ENCODE results near the gene ARID2. TPM values are rescaled to one million over a fixed set of nuclear protein-coding genes. Genes with fewer than 3 reads are reported as not detected.

The ARID2 gene
- total RNA-seq, 1 donor from 2014 or later, result 49.7 TPM

- H3K27ac Mint-ChIP-seq, result no peak overlapping the region
These were observed 55.8 kb downstream of the ARID2 start for GRCh38 chr12:45785315-45785714.

GRCh38 chr12:45789025-45789424 lies 59.5 kb downstream of the ARID2 start:
- no peak overlapping the region for H3K27ac Mint-ChIP-seq
- H3K9me3 Mint-ChIP-seq, result no peaks in the 10 kb centered on the region
- H3K36me3 Mint-ChIP-seq, result no peaks in the 10 kb centered on the region
- H3K27me3 Mint-ChIP-seq, result no peaks in the 10 kb centered on the region
- TF ChIP-seq CTCF (conservative IDR thresholded peaks at IDR 0.05), result no peak
- DNase-seq (ENCODE audit: extremely low spot score, unreplicated experiment), result no peak
- no peaks in the 10 kb centered on the region for H3K4me1 Mint-ChIP-seq (ENCODE audit: unreplicated experiment)
- no peak overlapping the region for H3K4me3 Mint-ChIP-seq

More at GRCh38 chr12:45785315-45785714, 55.8 kb downstream of the ARID2 start:
- no peak overlapping the region for H3K4me3 Mint-ChIP-seq
- H3K4me1 Mint-ChIP-seq (ENCODE audit: unreplicated experiment), result no peaks in the 10 kb centered on the region
- no peak for TF ChIP-seq CTCF (conservative IDR thresholded peaks at IDR 0.05)
- no peaks in the 10 kb centered on the region for H3K27me3 Mint-ChIP-seq
- no peaks in the 10 kb centered on the region for H3K9me3 Mint-ChIP-seq
- no peaks in the 10 kb centered on the region for H3K36me3 Mint-ChIP-seq
- DNase-seq (ENCODE audit: extremely low spot score, unreplicated experiment), result no peak

GRCh38 chr12:45794422-45794821 lies 64.9 kb downstream of the ARID2 start:
- DNase-seq (ENCODE audit: extremely low spot score, unreplicated experiment), result no peak
- H3K27ac Mint-ChIP-seq, result no peak overlapping the region

GRCh38 chr12:45801625-45802024 lies 72.1 kb downstream of the ARID2 start:
- Mint-ChIP-seq H3K27ac (no peak overlapping the region), H3K4me3 (no peak overlapping the region)
- TF ChIP-seq CTCF (conservative IDR thresholded peaks at IDR 0.05), result no peak

More at GRCh38 chr12:45794422-45794821, 64.9 kb downstream of the ARID2 start:
- TF ChIP-seq CTCF (conservative IDR thresholded peaks at IDR 0.05), result no peak
- Mint-ChIP-seq H3K27me3 (no peaks in the 10 kb centered on the region), H3K36me3 (peaks cover 10% of the 10 kb centered on the region), H3K4me1 (ENCODE audit: unreplicated experiment) (no peaks in the 10 kb centered on the region), H3K4me3 (no peak overlapping the region), H3K9me3 (no peaks in the 10 kb centered on the region)

DNA sequence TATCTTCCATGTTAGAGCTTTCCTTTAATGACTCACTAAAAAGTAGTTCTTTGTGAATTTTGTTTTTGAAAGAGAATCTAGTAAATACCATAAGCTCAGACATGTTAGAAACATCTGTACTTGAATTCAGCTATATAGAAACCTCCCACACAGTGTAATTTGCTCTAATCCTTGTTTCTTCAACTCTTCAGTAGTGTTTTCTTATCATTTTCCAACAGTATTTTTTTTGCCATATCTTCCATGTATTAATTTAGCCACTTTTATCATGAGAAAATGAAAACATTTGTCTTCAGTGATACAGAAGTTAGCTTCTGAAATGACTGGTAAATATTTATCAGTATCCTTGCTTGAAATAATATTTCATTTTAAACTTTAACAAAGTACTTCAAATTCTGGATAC lies 73.6 kb downstream of the ARID2 start:
- no peak for TF ChIP-seq CTCF (conservative IDR thresholded peaks at IDR 0.05)
- Mint-ChIP-seq H3K9me3 (no peaks in the 10 kb centered on the region), H3K27me3 (no peaks in the 10 kb centered on the region), H3K36me3 (peaks cover 23% of the 10 kb centered on the region), H3K4me3 (no peak overlapping the region), H3K27ac (no peak overlapping the region), H3K4me1 (ENCODE audit: unreplicated experiment) (no peaks in the 10 kb centered on the region)
- no peak for DNase-seq (ENCODE audit: extremely low spot score, unreplicated experiment)

More at GRCh38 chr12:45801625-45802024, 72.1 kb downstream of the ARID2 start:
- H3K4me1 Mint-ChIP-seq (ENCODE audit: unreplicated experiment), result no peaks in the 10 kb centered on the region
- no peaks in the 10 kb centered on the region for H3K27me3 Mint-ChIP-seq
- H3K9me3 Mint-ChIP-seq, result no peaks in the 10 kb centered on the region
- peaks cover 20% of the 10 kb centered on the region for H3K36me3 Mint-ChIP-seq
- DNase-seq (ENCODE audit: extremely low spot score, unreplicated experiment), result no peak

GRCh38 chr12:45816652-45817051 lies 87.1 kb downstream of the ARID2 start:
- DNase-seq (ENCODE audit: extremely low spot score, unreplicated experiment), result no peak

More at GRCh38 chr12:45816652-45817051, 87.1 kb downstream of the ARID2 start:
- H3K27ac Mint-ChIP-seq, result no peak overlapping the region
- H3K27me3 Mint-ChIP-seq, result no peaks in the 10 kb centered on the region
- H3K4me3 Mint-ChIP-seq, result no peak overlapping the region
- no peaks in the 10 kb centered on the region for H3K9me3 Mint-ChIP-seq
- no peaks in the 10 kb centered on the region for H3K4me1 Mint-ChIP-seq (ENCODE audit: unreplicated experiment)
- peaks cover 20% of the 10 kb centered on the region for H3K36me3 Mint-ChIP-seq
- peak; percentile 51 for TF ChIP-seq CTCF (conservative IDR thresholded peaks at IDR 0.05)
